Neutrophil (primary cell): ENCODE results near the gene SPRTN.

Experiments used
- H3K27ac ChIP-seq: fragments of 200-600 bp; sonication (generic); 2 replicates; pipeline ENCODE4 v1.5.1; 2016; ENCODE audit warnings: mild to moderate bottlenecking, moderate library complexity
- H3K27me3 ChIP-seq: fragments of 200-600 bp; sonication (generic); 2 replicates; pipeline ENCODE4 v1.6.0; 2016; ENCODE audit warnings: mild to moderate bottlenecking
- H3K36me3 ChIP-seq: fragments of 200-600 bp; sonication (generic); 2 replicates; pipeline ENCODE4 v1.5.1; 2017
- H3K4me1 ChIP-seq, 2 experiments: fragments of 200-600 bp in 1 of 2; sonication (generic) in 1 of 2; 1 replicate in 1 of 2; 2 replicates in 1 of 2; pipeline versions ENCODE4 v1.5.1 to v1.6.1; 2013 to 2016; ENCODE audit warnings: low read depth in 1 of 2, low read length in 1 of 2, mild to moderate bottlenecking in 1 of 2, moderate library complexity in 1 of 2; ENCODE audit not compliant: control insufficient read depth in 1 of 2, insufficient read depth in 1 of 2
- H3K4me3 ChIP-seq, 2 experiments: fragments of 200-600 bp in 1 of 2; sonication (generic) in 1 of 2; 1 replicate in 1 of 2; 2 replicates in 1 of 2; pipeline ENCODE4 v1.5.1; 2013 to 2016; ENCODE audit warnings: low read depth in 1 of 2, low read length in 1 of 2, mild to moderate bottlenecking in 1 of 2, moderate library complexity in 1 of 2
- H3K9me3 ChIP-seq: fragments of 200-600 bp; sonication (generic); 2 replicates; pipeline ENCODE4 v1.5.1; 2016
- CTCF ChIP-seq: fragments of 200-600 bp; sonication (generic); IDR thresholded peaks from 2 replicates; pipeline ENCODE4 v1.5.1; 2016; ENCODE audit warnings: antibody characterized with exemption

Gene SPRTN

DNA sequence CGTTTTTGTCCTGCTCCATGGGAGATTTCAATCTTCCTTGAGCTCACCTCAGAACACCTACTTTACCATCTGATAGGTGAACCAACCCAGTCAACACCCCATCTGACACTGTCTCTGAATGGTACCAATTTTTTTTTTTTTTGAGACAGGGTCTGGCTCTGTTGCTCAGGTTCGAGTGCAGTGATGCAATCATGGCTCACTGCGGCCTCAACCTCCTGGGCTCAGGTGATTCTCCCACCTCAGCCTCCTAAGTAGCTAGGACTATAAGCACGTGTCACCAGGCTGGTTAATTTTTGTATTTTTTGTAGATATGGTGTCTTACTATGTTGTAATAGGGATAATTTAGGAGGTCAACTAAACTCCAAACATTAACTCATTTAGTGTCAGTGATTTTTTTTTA, 36.3 kb downstream of the SPRTN start:
- Histone ChIP-seq H3K27ac (no peak overlapping the region), H3K36me3 (peaks cover 31% of the 10 kb centered on the region)
- TF ChIP-seq CTCF, result no peak

GRCh38 chr1:231376101-231376500, 38.0 kb downstream of the SPRTN start:
- Histone ChIP-seq H3K9me3 (no peaks in the 10 kb centered on the region), H3K4me3 (no peak overlapping the region), H3K4me1 (peaks cover 32 to 44% of the 10 kb centered on the region in 2 experiments), H3K27me3 (no peaks in the 10 kb centered on the region), H3K27ac (no peak overlapping the region), H3K36me3 (peaks cover 14% of the 10 kb centered on the region)
- TF ChIP-seq CTCF, result no peak

More for the DNA sequence above, 36.3 kb downstream of the SPRTN start:
- H3K27me3 ChIP-seq, result no peaks in the 10 kb centered on the region
- H3K4me1 ChIP-seq, result peaks cover 32 to 40% of the 10 kb centered on the region in 2 experiments
- no peak overlapping the region for H3K4me3 ChIP-seq
- H3K9me3 ChIP-seq, result no peaks in the 10 kb centered on the region

GRCh38 chr1:231376875-231377549, 38.9 kb downstream of the SPRTN start:
- no peak for TF ChIP-seq CTCF
- peaks cover 9% of the 10 kb centered on the region for H3K36me3 ChIP-seq
- no peaks in the 10 kb centered on the region for H3K9me3 ChIP-seq
- H3K4me1 ChIP-seq, result peaks cover 32 to 44% of the 10 kb centered on the region in 2 experiments
- H3K27ac ChIP-seq, result peak overlapping the region; percentile 59
- H3K4me3 ChIP-seq, result no peak overlapping the region
- no peaks in the 10 kb centered on the region for H3K27me3 ChIP-seq

GRCh38 chr1:231381729-231382128, 43.6 kb downstream of the SPRTN start:
- Histone ChIP-seq H3K9me3 (no peaks in the 10 kb centered on the region), H3K27ac (no peak overlapping the region), H3K4me1 (peaks cover 26 to 37% of the 10 kb centered on the region in 2 experiments), H3K27me3 (no peaks in the 10 kb centered on the region), H3K36me3 (no peaks in the 10 kb centered on the region), H3K4me3 (no peak overlapping the region)
- TF ChIP-seq CTCF, result no peak

- Histone ChIP-seq H3K27me3 (no peaks in the 10 kb centered on the region), H3K4me3 (no peak overlapping the region), H3K36me3 (no peaks in the 10 kb centered on the region), H3K4me1 (peaks cover 19 to 30% of the 10 kb centered on the region in 2 experiments), H3K27ac (no peak overlapping the region), H3K9me3 (no peaks in the 10 kb centered on the region)
- TF ChIP-seq CTCF, result no peak
Measured at GRCh38 chr1:231382426-231382825, 44.3 kb downstream of the SPRTN start.
